Spinal cord (tissue), 10 donors: ENCODE data around the gene SLX4IP. TPM values are rescaled to one million over a fixed set of nuclear protein-coding genes. Genes with fewer than 3 reads are reported as not detected.
A peak's percentile ranks its signal among the peaks of the same experiment; 100 is the strongest.

Source experiments
- DNase-seq, 6 donors: peaks; one replicate each; pipeline versions ENCODE4 v3.0.0 to v3.0.0-alpha.2; 2013 to 2015; ENCODE audit warnings: low spot score in 6 of 6, low read depth in 4 of 6
- H3K27ac ChIP-seq: one replicate; pipeline ENCODE4 v1.5.1; 2013; ENCODE audit warnings: low read depth, low read length, control low read depth
- H3K27me3 ChIP-seq: one replicate; pipeline ENCODE4 v1.6.1; 2013; ENCODE audit warnings: low read length; ENCODE audit not compliant: control insufficient read depth, insufficient read depth
- H3K36me3 ChIP-seq: one replicate; pipeline ENCODE4 v1.6.1; 2013; ENCODE audit warnings: low read length; ENCODE audit not compliant: control insufficient read depth, insufficient read depth
- H3K4me1 ChIP-seq: one replicate; pipeline ENCODE4 v1.6.1; 2013; ENCODE audit warnings: low read length; ENCODE audit not compliant: control insufficient read depth, insufficient read depth
- H3K4me3 ChIP-seq: one replicate; pipeline ENCODE4 v1.5.1; 2013; ENCODE audit warnings: low read depth, low read length, control low read depth
- H3K9me3 ChIP-seq: one replicate; pipeline ENCODE4 v1.6.1; 2013; ENCODE audit warnings: low read length; ENCODE audit not compliant: control insufficient read depth, insufficient read depth
- WGBS: methylation state at CpG from one replicate; pipeline ENCODE4 v1.1.5; 2013; ENCODE audit warnings: missing lambda C conversion rate; ENCODE audit not compliant: insufficient coverage; 5-methylcytosine and 5-hydroxymethylcytosine counted together
- polyA plus RNA-seq, 2 donors: library from polyadenylated mRNA; unstranded; fragments of 120-200 nt; gene quantifications; one replicate each; pipeline ENCODE4 v1.2.1, GENCODE V29; 2013; ENCODE audit not compliant: insufficient read length in 2 of 2
- total RNA-seq, 2 donors: library from RNA; depleted of rRNA in 1 of 2; stranded (reverse); fragments of 120-200 nt in 1 of 2; fragments of >200 nt in 1 of 2; gene quantifications; one replicate each; pipeline versions ENCODE4 v1.2.3 to v1.2.4, GENCODE V29; 2013 to 2014
- donor health status: healthy.

SLX4IP gene
- total and polyA plus RNA-seq, 4 donors, result 7.9 to 10.5 (median 9.7) TPM

DNA sequence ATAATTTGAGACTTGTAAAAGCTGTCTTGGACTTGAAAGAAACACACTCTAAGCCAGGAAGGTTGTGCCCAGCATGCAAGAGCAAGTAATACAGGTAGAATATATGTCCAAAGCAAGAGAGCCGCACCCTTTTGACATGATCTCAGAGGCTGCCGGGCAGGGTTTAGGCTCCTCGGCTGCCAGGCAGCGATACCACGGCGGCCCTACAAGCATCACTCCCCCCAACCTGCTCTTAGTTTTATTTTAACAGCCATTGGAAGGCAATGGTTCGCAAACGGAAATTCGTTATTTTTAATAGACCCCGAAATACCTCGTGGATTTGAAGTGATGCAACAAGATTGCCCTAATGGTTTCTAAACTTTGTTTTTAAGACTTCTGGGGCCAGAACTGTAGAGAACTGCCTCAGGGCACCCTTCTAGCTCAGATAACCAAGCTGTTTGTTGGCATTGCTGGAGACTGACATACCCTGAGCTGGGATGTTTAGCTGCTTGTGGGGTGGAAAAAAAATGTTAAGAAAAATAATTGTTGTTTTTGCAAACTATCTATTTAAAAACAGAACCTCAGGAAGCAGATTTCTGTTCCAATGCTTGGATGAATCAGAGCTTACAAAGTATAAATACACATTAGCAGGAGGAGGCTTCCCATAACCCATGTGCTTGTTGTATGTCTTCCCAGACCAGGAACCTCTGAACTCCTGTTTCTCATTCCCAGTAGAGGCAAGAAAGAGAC, 199.7 kb downstream of the SLX4IP start:
- peaks cover 9% of the 10 kb centered on the region for H3K36me3 ChIP-seq
- H3K27me3 ChIP-seq, result no peaks in the 10 kb centered on the region
- DNase-seq, result peak in 1 of 6 donors; percentile 64
- WGBS, result 90% methylated on average over 9 of the region's 11 CpGs
- no peaks in the 10 kb centered on the region for H3K9me3 ChIP-seq
- peak overlapping the region; percentile 77 for H3K27ac ChIP-seq
- no peak overlapping the region for H3K4me3 ChIP-seq
- peaks cover 25% of the 10 kb centered on the region for H3K4me1 ChIP-seq

DNA sequence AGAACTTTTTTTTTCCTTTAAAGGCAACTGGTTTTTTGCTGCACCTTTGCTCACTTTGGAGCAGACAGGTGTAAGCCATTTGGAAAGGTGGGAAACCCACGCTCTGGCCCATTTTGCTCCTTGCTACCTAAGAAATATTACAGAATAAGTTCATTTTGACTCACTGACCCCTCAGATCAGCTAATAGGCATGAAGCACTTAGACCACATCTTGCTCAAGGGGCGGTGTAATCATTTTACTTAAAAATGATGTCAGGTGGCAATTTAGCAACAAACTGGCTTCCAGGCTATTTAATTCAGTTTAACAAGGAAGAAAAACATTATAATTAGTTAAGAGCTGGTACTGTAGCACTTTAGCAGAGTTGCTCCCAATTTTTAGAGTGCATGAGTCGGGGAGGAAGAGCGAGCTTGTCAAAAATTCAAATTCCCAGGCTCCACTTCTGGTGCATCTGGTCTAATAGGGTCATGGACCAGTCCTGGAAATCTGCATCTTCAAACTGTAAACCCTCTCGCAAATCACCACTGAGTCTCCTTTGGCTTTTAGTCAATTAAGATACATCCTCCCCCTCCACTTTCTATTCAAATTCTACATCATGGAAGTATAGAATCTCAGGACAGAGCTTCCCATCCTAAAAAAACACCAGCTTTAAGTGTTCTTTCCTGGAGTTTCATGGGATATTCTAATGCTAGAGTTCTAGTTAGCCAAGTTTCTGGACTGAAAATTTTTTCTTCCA, 200.5 kb downstream of the SLX4IP start:
- no peaks in the 10 kb centered on the region for H3K9me3 ChIP-seq
- peaks cover 9% of the 10 kb centered on the region for H3K36me3 ChIP-seq
- H3K27me3 ChIP-seq, result no peaks in the 10 kb centered on the region
- peaks cover 24% of the 10 kb centered on the region for H3K4me1 ChIP-seq
- peak overlapping the region; percentile 77 for H3K27ac ChIP-seq
- WGBS, result 93% methylated on average over 4 of the region's 5 CpGs
- H3K4me3 ChIP-seq, result no peak overlapping the region
- DNase-seq, result no peak

DNA sequence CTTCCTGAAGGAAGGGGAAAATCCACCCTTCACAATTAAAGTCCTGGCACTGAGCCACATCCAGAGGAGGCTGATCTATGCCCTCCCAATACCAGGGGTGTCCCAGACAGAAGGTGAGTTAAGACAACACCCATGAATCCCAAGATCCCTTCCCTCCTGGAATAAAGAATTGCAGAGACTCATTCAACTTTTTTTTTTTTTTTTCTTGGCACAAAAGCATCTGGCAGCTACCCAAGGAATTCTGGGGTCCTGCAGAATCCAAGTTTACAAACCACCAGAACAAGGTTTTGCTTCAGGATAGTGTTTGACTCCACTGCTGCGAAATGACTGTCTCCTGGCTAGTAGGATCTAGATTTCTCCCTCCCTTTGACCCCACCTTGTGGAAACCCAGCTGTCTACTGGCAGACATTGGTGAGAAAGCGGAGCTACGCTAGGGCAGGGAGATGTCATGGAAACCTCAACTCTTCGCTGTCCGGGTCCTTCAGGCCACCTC, 201.3 kb downstream of the SLX4IP start:
- H3K4me1 ChIP-seq, result peaks cover 24% of the 10 kb centered on the region
- peaks cover 10% of the 10 kb centered on the region for H3K36me3 ChIP-seq
- H3K4me3 ChIP-seq, result no peak overlapping the region
- H3K27me3 ChIP-seq, result no peaks in the 10 kb centered on the region
- DNase-seq, result peak in 2 of 6 donors; percentile 67 to 84
- H3K9me3 ChIP-seq, result no peaks in the 10 kb centered on the region
- peak overlapping the region; percentile 77 for H3K27ac ChIP-seq
- 44% methylated on average over 4 of the region's 5 CpGs for WGBS

DNA sequence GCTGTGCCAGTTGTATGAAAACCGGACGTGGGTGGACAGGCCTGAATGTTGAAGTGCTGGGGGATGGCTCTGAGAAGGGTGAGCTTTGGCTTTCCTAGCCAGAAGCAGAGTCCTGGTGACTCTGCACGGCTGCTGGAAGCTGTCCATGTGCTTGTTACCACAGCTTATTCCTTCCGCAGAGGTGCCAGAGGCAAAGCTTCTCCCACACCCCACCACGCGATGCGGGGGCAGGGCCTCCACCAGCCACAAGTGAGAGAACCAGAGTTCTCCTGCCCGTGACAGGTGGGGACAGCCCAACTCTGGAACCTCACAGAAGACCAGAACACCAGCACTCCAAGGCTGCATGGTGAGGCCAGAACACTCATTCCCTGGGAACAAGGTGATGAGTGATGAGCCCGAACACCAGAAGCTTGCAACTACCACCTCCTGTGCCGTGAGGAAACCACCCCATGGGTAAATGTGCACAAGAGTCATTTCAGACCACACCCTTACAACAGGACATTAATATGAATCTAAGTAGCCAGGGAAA, 202.0 kb downstream of the SLX4IP start:
- Histone ChIP-seq H3K4me1 (peaks cover 24% of the 10 kb centered on the region), H3K4me3 (no peak overlapping the region), H3K27me3 (no peaks in the 10 kb centered on the region), H3K36me3 (peaks cover 17% of the 10 kb centered on the region), H3K9me3 (no peaks in the 10 kb centered on the region), H3K27ac (peak overlapping the region; percentile 77)
- peak in 1 of 6 donors; percentile 43 for DNase-seq
- 44% methylated on average over 9 of the region's 10 CpGs for WGBS

DNA sequence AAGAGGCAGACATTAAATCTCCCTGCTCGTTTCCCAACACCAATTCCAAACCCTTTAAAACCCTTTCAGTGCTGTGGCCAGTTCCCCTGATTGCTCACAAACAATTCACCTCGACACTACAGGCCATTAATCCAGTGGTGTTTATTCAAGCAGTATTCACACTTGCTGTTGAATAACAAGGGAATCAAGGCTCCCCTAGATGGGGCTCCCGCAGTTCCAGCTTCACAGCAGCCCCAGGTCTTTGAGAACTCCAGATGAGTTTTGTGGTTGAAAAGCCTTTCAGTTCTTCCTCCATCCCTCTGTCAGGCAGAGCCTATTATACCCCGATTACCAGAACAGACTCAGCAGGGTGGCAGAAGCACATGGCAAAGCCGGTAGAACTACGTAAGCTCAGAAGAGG, 202.5 kb downstream of the SLX4IP start:
- Histone ChIP-seq H3K27me3 (no peaks in the 10 kb centered on the region), H3K4me3 (no peak overlapping the region), H3K27ac (peak overlapping the region; percentile 77), H3K9me3 (no peaks in the 10 kb centered on the region), H3K36me3 (peaks cover 21% of the 10 kb centered on the region), H3K4me1 (peaks cover 24% of the 10 kb centered on the region)
- 36% methylated on average over 4 of the region's 6 CpGs for WGBS
- DNase-seq, result peak in 2 of 6 donors; percentile 63 to 66

DNA sequence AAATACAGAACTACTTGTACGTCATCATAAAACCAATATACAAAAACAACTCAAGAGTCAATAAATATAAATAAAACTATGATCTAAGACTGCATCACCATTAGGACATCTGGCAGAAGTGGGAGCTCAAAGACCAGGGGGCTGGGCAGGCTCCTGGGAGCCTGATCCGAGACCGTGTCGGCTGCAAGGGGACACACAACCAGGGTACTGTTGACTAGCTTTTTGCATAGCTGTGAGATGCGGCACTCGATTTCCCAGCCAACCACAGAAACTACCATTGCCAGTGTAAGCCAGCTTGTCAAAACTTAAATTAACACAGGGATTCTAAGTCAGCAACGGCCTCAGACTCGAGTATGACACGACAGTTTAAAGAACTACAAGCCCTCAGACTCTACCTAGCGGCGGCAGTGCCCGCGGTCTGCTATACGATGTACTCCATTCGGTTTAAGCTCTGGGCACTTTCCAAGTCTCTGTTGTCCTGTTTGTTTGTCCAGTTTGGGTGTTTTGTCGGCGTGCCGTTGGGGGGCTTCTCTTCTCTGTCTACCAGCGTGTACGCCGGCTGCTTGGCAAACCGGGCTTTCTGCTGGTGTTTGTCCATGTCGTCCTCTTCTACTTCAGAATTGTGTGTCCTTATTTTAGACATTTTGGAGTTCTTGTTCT, 204.1 kb downstream of the SLX4IP start:
- 46% methylated on average over 13 of the region's 23 CpGs for WGBS
- H3K27ac ChIP-seq, result peak overlapping the region; percentile 42
- no peak overlapping the region for H3K4me3 ChIP-seq

DNA sequence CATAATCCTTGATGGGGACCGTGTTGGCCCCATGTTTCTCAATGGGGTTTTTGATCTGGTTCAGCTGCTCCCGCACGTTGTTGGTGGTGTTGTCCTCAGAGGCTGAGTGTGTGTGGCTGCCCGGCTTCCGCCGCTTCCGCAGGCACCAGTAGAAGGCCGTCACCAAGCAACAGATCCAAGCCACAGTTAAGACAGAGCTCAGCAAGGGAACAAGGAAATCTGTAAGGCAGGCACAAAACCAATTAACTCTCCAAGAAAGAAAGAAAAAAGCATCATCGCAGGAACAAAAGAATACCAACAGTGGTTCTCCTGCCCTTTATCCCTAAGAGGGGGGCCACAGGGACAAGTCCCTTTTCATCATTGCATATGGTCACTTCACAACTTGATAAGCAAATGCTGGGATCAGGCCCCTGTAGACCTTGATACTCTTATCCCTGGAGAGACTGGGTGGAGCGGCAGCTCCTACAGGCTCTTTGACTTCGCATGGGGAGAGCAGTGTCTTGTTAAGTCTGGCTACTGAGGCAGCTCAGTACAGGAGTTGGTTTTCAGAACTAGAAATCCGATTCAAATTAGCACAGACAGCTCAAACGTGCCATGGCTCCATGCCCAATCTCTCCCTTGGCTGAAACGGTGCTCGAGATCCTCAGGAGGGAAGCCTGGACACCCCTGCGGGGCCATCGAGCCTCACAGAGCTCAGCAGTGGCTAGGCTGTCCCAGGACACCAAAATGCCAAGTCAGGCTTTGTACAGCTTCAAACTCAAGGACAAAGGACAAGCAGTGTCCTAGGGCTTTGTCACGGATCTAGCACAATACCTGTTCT, 204.8 kb downstream of the SLX4IP start:
- Histone ChIP-seq H3K27ac (peak overlapping the region; percentile 42), H3K27me3 (no peaks in the 10 kb centered on the region), H3K4me1 (peaks cover 28% of the 10 kb centered on the region), H3K36me3 (peaks cover 36% of the 10 kb centered on the region), H3K9me3 (no peaks in the 10 kb centered on the region), H3K4me3 (no peak overlapping the region)
- peak in 2 of 6 donors; percentile 78 to 85 for DNase-seq
- WGBS, result 33% methylated on average over 16 of the region's 18 CpGs

More for the DNA sequence above, 204.1 kb downstream of the SLX4IP start:
- Histone ChIP-seq H3K9me3 (no peaks in the 10 kb centered on the region), H3K4me1 (peaks cover 24% of the 10 kb centered on the region), H3K36me3 (peaks cover 28% of the 10 kb centered on the region), H3K27me3 (no peaks in the 10 kb centered on the region)
- peak in 1 of 6 donors; percentile 57 for DNase-seq

DNA sequence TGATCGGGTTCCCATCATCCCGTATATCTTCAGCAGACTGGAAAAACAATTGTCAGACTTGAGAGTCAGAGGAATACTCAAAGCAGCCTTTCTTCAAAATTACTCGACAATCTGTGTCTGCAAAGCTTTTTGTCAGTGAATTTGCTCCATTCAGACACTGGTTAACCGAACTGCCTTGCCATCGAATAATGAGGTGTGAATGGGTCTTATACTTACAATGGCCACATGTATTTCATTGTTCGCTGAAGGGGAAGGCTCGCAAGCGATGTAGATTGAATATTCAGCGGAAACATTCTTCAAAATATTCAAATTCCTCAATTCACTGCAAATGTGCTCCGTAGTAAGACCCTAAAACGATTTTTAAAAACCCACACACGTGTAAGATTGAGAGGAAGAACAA, 205.8 kb downstream of the SLX4IP start:
- H3K36me3 ChIP-seq, result peaks cover 42% of the 10 kb centered on the region
- peaks cover 31% of the 10 kb centered on the region for H3K4me1 ChIP-seq
- WGBS, result 73% methylated on average over 4 of the region's 12 CpGs
- no peak overlapping the region for H3K27ac ChIP-seq
- H3K9me3 ChIP-seq, result no peaks in the 10 kb centered on the region
- H3K4me3 ChIP-seq, result no peak overlapping the region
- H3K27me3 ChIP-seq, result no peaks in the 10 kb centered on the region
- no peak for DNase-seq

DNA sequence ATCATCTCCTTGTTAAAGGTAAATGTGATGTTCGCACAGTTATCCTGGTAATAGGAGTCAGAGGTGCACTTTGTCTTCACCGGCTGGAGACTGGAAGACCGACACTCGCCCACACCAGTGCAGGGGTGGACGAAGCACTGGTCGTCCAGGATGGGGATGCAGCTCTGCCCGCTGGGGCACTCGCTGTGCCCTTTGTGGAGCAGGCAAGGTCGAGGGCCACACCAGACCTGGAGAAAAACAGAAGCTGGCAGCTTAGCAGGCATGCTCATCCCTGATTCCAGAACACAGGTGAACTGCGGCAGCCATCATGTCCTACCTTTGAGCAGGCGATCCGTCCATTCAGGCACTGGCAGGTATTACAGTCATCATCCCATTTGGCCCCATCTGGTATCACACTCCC, 206.4 kb downstream of the SLX4IP start:
- Histone ChIP-seq H3K9me3 (no peaks in the 10 kb centered on the region), H3K4me3 (no peak overlapping the region), H3K27me3 (no peaks in the 10 kb centered on the region), H3K36me3 (peaks cover 46% of the 10 kb centered on the region), H3K4me1 (peaks cover 31% of the 10 kb centered on the region), H3K27ac (no peak overlapping the region)
- no peak for DNase-seq
- WGBS, result 96% methylated on average over 12 of the region's 12 CpGs
